HG03575 (cell line): ENCODE data around the gene MADCAM1.
"Not testable (repeated sequence)": the region's sequence is repeated elsewhere in the genome, so short reads cannot be mapped to it uniquely, and the experiment has no call there.

Source experiments
- ATAC-seq: cut with Tn5 transposase; IDR thresholded peaks from one replicate; pipeline ENCODE4 v1.9.1; 2021; ENCODE audit not compliant: unreplicated experiment, insufficient number of reproducible peaks, low FRiP score; ENCODE audit errors: extremely low read depth

The MADCAM1 gene

GRCh38 chr19:496112-496665 lies at the start of gene MADCAM1:
MADCAM1 (plus strand) TSS chr19:496486; CDS start chr19:496500, 14 bp downstream.
- no peak for ATAC-seq

DNA sequence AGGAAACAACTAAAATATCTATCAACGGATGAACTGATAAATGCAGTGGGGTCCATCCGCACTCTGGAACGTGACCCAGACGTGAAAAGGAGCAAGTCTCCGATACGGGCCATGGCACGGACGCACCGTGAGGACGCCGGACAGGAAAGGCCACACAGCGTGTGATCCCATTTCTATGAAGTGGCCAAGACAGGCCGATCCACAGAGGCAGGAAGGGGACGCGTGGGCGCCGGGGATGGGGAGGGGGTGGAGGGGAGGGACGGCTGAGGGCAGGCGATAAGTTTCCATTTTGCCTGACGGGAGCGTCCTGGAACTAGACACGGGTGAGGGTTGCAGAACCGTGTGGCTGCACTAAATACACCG lies 49.2 kb upstream of the MADCAM1 start:
- no peak for ATAC-seq

DNA sequence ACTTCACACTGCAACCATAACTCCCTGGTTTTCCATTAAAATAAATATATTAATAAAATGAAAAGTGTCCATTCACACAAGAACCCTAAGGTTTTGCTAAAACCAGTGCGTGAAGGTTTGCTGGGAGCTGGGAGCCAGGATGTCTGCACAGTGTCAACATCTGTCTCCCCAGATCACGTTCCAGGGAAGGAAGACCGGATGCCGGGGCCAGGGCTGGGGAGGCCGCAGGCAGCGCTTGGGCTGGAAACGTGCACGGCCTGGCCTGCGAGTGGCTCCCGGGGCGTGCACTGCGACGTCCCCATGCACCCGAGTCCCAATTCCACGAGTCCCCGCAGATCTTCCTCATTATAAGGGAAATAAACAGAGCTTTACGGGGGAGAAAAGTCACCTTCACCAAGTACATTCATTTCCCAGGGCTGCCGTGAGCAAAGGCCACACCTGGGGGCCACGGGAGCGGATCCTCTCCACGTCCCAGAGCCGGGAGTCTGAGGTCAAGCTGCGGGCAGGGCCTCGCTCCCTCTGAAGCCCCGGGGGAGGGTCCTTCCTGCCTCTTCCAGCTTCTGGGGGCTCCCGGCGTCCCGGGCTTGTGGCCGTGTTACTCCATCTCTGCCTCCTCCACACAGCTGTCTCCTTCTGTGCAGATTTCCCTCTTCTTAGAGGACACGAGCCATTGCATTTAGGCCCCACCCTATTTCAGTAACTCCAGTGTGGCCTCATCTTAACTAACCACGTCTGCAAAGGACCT lies 48.3 kb upstream of the MADCAM1 start:
- no peak for ATAC-seq

GRCh38 chr19:449916-450315 lies 46.4 kb upstream of the MADCAM1 start:
- ATAC-seq, result no peak

DNA sequence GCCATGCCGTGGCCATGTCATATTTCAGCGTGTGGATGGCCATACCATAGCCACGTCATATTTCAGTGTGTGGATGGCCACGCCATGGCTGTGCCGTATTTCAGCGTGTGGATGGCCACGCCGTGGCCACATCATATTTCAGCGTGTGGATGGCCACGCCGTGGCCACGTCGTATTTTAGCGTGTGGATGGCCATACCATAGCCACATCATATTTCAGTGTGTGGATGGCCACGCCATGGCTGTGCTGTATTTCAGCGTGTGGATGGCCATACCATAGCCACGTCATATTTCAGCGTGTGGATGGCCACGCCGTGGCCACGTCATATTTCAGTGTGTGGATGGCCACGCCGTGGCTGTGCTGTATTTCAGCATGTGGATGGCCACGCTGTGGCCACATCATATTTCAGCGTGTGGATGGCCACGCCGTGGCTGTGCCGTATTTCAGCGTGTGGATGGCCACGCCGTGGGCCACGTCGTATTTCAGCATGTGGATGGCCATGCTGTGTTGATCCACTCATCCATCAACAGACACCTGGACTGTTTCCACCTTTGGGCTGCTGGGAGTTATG lies 45.3 kb upstream of the MADCAM1 start:
- not testable (repeated sequence) for ATAC-seq

- no peak for ATAC-seq
Observed at GRCh38 chr19:452829-453228, 43.5 kb upstream of the MADCAM1 start.

GRCh38 chr19:453606-454005 lies 42.7 kb upstream of the MADCAM1 start:
- ATAC-seq, result no peak

GRCh38 chr19:455031-455705 lies 41.1 kb upstream of the MADCAM1 start:
- no peak for ATAC-seq

DNA sequence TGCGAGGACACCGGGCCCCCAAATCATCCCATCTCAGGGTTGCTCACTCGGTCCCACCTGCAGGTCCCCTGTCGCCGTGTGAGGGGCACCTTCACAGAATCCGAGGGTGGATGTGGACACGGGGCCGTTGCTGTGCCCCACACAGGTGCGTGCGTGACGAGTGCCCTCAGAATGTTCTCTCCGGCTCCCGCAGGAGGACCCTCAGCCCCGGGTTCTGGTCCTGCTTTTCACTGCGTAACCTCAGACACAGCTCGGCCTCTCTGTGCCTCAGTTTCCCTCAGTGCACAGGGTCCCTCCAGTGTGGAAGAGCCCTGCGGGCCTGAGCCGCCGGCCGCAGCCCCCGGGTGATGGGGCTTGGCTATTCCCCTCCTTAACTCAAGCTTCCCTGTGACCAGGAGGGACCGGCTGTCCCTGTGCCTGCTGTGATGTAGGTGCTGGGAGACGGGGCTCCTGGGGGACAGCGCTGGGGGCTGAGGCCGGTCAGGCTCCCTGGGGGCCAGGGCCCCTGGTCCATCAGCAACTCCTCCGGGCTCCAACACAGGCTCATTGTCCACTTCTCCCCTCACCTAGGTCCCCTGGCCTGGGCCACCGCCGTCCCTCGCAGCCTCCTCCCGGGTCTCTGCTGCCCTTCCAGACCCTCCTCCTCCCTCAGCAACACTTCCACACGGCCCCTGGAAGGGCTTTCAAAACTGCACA lies 40.3 kb upstream of the MADCAM1 start:
- ATAC-seq, result no peak

DNA sequence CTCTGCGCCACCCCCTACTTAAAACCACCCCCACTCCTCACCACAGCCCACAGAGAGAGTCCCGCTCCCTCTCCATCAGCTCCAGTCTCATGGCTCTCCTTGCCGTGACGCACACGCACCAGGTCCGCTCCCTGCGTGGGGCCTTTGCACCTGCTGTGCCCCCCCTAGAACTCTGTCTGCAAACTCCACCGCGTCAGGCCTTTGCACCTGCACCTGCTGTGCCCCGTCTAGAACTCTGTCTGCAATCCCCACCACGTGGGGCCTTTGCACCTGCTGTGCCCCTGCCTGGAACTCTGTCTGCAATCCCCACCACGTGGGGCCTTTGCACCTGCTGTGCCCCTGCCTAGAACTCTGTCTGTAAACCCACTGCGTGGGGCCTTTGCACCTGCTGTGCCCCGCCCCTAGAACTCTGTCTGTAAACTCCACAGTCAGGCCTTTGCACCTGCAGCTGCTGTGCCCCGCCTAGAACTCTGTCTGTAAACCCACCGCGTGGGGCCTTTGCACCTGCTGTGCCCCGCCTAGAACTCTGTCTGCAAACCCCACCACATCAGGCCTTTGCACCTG lies 39.7 kb upstream of the MADCAM1 start:
- no peak for ATAC-seq

- no peak for ATAC-seq
Observed at GRCh38 chr19:457636-458035, 38.6 kb upstream of the MADCAM1 start.

GRCh38 chr19:458091-459042 lies 37.9 kb upstream of the MADCAM1 start:
- no peak for ATAC-seq

GRCh38 chr19:459724-460511 lies 36.4 kb upstream of the MADCAM1 start:
- ATAC-seq, result no peak

GRCh38 chr19:460877-461720 lies 35.2 kb upstream of the MADCAM1 start, which contains the start of gene SHC2:
SHC2 (minus strand) TSS chr19:461033; CDS start chr19:460996, 37 bp downstream.
- no peak for ATAC-seq

- ATAC-seq, result no peak
Observed at GRCh38 chr19:461721-462551, 34.4 kb upstream of the MADCAM1 start.
